Forelimb muscle (tissue), 1 donor: Measurements from ENCODE around the gene CDKAL1. TPM values are rescaled to one million over a fixed set of nuclear protein-coding genes. Genes with fewer than 3 reads are reported as not detected.
"Not testable (repeated sequence)": the region's sequence is repeated elsewhere in the genome, so short reads cannot be mapped to it uniquely, and the experiment has no call there.

Experiments used
- DNase-seq: peaks from one replicate; pipeline ENCODE4 v3.0.0-alpha.2; 2013; ENCODE audit warnings: low read depth
- polyA plus RNA-seq: library from polyadenylated mRNA; unstranded; fragments of 120-200 nt; gene quantifications from one replicate; pipeline ENCODE4 v1.2.1, GENCODE V29; 2013; ENCODE audit not compliant: insufficient read length

CDKAL1 gene
- polyA plus RNA-seq, 1 donor: 12.7 TPM

DNA sequence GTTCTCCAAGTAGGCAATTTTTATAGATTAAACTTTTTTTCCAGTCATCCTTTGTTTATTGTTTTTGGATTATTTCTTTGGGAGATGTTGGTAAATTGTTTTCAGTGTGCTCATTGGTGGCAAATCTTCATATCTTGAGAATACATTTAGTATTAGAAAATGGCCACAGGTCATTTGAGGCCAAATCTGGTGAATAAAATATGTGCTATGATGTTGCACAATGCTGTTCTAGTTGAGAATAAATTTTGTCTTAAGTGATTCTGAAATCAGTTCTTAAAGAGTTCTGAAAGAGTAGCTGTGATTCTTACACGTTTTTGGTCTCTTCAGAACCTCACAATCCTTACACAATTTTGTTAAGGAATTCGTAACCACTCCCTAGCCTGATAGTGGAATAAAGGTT lies 20.1 kb downstream of the CDKAL1 start:
- DNase-seq: no peak

DNA sequence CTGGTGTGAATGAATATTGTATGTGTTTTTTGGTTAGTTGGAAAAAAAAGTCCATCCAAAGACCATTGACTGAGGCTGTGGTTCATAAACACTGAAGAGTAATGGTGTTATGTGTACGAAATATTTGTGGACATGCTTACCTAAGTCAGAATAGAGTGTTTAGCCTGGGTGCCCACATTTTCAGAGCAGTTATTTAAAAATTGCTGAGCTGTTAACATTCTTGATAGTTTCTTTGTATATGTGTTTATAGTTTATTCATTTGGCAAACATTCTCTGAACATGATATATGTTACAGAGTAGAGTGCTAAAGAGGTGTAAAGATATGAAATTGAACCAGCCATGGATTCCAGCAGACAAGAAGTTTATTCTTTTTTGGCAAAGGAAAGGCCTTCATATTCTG lies 20.6 kb downstream of the CDKAL1 start:
- DNase-seq: no peak

DNA sequence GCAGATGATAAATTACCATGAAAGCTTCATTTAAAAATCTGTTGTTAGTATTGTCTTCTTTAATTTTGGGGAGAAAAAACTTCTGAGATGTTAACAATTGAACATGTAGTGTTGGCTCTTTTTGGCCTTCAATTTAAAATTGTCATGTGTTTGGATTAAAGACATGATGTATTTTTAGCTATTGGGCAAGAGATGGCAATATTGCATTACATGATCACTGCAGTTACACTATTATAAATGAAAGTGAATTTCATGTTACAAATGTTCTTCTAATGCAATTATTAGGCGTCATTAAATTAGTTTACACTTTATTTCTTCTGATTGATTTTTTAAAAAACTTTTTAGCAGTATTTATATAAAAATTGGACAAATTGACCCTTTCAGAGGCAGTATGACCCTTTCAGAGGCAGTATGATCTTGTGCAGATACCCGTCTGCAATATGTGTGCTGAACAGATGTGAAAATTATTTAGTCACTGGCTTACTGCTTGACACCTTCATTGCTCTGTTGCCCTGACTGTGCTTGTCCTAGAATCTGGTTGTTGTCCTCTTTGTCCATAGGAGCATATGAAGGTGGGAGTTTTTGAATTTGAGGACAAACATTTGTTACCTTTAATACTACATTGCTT lies 25.8 kb downstream of the CDKAL1 start:
- DNase-seq: no peak

DNA sequence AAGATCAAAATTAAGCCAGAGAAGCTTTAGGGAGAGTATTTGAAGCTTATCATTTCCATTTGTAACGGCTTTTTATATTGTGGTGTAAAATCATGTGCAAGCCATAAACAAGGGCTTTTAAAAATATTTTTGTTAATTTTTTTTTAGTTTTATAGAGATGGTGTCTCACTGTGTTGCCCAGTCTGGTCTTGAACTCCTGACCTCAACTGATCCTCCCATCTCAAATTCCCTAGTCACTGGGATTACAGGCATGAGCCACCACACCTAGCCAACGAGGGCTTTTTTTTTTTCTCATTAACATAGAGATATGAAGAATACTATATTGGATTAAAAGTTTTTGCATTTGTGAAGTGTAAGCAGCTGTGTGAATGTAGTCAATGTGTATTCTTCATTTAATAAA lies 29.1 kb downstream of the CDKAL1 start:
- no peak for DNase-seq

DNA sequence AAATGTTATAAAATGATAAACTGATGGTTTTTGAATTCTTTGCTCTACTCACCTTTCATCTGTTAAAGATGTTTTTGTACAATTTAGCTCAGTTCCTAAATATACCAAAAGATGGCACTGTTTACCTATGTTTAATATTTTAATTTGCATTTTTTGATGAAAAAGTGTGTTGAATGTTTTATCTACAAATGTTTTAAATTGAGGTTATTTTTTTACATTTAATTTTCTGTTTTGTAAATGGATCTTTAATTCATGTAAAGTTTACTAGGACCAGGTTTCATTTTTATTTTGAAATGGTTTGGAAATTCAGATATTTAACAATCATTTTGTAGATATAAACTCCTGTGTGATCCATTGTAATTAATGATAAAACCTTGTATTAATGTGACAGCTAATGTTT lies 30.0 kb downstream of the CDKAL1 start:
- DNase-seq: peak; percentile 6

DNA sequence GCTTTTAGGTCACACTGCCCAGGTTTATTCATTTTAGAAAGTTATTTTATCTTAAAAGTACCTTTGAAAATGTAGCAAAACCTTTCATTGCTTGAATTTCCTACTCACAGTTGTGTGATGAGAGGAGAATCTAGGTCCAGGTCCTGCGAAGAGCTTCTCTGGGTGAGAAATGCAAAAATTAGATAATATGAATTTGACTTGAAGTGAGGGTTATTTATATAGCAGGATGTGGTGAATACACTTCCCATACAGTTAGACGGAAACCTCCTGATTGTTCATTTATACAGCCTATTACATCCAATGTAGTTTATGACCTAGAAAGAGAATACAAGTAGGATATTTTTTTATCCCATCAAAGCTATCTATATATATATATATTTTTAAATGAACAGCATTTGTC lies 30.5 kb downstream of the CDKAL1 start:
- no peak for DNase-seq

DNA sequence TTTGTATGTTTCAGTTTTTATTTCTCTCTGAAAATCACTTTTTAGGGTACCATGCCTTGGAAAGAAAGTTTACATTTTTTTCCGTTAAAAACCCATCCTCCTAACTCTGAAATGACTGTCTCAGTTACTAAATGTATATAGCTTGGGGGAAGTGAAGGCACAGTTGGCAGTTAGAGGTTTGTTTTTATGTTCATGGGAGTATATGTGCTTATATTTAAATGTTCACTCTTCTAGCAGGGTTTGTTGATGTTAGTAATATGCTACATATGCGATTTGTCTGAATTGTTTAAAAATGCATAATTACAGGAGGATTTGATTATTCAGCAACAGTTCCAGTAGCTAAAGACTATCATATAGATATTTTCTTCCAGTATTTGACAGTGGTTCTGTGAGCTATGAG lies 31.1 kb downstream of the CDKAL1 start:
- DNase-seq: no peak

DNA sequence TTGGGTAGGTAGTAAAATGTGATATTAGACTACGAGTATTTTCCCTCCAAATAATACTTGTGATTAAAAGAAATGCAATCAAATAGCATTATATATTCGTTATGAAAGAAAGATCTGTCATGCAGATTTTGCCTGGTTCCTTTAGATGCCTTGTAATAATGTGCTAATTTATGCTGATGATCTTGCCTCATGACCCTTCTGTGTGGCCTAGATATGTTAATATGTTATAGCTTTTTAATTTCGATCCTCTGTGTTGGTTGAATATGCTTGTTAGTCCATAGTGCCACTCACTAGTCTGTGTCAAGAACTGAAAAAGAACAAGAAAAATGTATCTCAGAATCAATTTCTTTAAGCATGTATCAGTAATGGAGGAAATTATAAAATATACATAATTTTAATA lies 31.9 kb downstream of the CDKAL1 start:
- no peak for DNase-seq

DNA sequence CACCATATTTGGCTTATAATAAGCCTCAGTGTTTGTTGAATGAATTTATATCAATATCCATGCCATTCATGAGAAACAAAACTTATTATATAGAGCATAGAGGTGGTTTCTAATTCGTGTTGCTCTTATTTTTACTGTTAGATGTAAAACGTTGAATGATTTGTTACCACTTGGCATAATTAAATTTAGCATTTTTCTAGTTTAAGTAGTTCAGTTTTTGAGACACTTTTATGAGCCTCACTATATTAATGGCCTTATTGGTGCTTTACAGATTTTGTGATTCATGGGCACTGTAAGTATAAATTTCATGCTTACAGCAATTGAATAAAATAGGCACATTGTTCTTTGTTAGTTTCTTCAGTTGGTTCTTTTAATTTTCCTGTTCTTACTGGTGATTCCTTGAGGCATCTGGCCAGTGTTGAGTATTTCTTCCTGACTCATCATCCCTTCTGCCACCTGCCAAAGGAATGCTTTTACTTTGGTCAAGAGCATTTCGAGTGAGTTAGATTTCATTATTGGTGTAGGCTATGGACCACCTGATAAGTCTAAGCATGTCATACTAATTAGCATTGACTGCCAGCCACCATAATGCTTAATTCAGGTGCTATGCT lies 34.8 kb downstream of the CDKAL1 start:
- DNase-seq: no peak

DNA sequence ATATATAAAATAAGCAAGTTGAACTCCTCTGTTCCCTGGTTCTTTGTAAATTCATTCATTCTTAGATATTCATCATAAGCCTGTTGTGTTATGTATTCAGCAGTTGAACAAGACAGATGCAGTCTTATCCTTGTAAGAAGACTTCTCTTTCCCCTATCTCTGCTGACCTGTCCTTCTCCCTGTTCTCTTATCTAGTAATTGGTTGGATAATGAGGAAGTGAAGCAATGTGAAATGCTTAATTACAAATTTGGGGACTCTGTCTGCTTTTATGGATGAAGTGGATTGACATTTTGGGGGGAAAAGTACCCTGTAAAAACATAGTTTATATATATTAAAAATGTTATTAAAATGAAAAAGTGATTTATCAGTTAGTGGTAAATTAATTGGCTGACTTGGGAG lies 37.0 kb downstream of the CDKAL1 start:
- no peak for DNase-seq

DNA sequence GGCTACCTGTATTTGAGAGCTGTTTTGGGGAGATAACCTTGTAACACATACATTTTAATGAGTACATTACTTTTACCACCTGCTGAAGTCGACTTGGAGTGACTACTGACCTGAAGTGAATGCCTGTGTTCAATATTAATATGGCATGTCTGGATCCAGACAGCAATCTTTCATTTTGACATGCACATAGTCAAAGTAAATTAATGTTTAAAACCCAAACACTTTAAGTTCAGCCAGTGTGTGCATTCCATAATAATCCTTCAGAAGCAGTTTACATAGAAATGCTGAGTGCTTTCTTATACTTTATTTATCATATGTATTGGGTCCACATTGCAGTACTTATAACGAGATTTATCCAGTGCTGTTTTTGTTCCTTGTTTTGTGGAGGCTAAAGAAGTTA lies 38.0 kb downstream of the CDKAL1 start:
- no peak for DNase-seq

DNA sequence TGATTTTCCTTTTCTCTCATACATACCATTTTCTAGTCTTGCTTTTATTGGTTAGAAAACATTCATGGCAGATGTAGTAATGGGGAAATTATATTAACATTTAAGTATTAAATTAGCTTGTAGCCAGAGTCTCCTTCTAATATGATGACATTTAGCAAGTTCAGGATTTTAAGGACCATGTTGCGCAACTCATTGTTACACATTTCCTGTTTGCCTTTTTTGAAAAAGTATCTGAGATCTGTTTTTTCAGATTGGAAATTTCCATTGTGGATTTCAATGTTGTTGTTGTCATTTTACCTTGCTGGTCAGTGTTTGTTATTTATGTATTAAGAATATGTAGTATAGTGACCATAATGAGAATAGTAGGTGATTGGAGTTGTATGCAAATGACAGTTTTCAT lies 38.7 kb downstream of the CDKAL1 start:
- DNase-seq: no peak

DNA sequence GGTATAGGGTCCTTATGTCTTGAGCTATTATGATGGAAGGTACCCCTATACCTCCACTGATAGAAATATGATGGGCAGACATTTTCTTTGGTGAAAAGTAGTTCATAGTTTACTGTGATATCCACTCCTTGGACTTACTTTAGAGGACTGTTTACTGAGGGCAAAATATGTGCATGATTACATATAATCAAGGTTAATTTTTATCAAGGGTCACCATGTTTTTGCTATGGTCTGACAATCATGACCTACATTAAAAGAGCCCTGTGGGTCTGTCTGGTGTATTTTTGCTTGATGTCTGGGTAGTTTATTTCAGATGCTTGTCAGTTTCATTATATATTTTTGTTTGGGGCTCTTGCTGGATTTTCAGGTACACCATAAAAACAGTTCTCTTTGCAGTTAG lies 40.1 kb downstream of the CDKAL1 start:
- no peak for DNase-seq

DNA sequence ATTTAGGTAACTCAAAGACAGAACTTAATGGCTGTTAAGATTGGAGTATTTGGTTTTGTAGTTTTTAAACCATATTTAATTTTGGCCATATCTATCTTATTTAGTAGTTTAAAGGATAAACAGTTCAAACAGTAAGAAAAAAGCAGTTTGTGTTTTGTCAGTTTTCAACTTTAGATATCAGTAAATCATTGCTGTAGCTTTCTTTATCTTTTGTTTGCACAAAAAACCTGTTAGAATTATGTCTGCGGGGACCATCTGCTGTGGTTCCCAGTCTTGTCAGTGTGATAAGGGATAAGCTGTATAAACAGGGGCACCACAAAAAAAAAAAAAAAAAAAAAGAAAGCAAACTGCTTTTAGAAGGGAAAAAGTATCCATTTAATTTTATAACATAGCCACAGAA lies 40.9 kb downstream of the CDKAL1 start:
- DNase-seq: no peak

DNA sequence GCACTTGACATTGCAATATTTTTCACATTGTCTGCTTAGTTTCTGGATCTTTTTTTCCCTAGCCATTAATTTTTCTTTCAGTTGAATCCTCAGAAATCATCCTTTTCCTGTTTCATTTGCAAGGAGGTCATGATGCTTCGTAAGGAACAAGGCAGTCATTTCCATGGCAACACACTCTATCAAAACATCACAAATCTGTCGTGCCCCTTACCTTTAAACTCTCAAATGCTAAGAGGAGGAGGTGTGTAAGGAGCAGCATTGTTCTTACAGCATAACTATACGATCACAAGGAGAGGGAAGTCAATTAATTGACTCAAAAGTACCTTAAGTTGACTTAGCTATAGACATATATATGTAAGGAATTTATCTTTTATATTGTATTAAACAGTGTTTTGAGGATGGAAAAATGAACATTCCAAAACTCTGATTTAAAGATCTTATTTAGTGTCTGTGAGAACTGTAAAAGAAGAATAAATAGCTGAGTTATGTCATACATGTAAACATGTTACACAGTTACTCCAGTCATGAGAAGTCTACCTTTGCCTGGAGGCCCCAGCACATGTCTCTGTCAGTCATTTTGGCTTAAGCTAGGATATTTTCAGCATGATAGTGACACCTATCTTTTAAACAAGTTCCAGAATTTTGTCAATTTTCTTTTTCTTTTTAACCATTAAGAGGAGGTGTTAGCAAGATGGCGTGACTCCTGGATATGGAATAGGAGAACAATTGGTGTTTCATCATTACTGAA lies 41.6 kb downstream of the CDKAL1 start:
- DNase-seq: no peak

DNA sequence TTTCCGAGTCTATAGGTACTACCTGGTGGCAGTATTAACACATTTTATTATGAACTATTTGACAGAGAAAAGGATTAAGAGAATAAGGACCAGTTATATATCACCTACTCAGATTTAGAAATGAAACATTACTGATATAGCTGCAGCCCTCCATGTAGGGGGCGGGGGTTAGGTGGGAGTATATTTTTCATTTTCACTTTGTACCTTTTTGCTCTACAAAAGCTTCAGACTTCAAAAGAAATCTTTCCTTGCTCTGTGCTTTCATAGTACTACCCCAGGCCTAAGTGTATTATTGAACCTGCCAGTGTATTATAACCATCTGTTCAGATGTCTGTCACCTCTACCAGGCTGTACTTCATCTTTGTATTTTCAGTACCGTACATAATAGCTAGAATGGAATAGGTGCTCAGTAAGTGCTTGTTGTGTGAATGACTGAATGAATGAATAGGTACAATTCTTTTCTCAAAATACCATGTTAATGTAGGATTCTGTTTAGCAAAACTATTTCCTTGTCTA lies 43.0 kb downstream of the CDKAL1 start:
- no peak for DNase-seq

DNA sequence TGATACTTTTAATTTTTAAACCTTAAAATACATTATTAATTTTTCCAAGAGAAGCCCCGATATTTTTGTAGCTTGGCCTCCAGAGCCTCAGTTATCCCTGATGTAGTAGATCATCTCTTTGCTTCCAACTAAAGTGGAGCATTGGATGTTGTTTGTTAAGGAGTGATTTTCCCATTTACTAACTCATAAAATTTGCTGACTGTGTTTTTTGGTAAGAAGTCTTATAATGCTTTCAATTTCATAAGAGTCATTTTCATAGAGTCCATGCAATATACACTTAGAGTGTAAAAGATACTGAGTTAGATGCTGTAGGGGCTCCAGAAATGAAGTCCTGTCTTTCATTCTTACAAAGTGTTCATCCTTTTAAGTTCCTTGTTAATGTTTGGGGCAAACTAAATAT lies 46.8 kb downstream of the CDKAL1 start:
- no peak for DNase-seq

DNA sequence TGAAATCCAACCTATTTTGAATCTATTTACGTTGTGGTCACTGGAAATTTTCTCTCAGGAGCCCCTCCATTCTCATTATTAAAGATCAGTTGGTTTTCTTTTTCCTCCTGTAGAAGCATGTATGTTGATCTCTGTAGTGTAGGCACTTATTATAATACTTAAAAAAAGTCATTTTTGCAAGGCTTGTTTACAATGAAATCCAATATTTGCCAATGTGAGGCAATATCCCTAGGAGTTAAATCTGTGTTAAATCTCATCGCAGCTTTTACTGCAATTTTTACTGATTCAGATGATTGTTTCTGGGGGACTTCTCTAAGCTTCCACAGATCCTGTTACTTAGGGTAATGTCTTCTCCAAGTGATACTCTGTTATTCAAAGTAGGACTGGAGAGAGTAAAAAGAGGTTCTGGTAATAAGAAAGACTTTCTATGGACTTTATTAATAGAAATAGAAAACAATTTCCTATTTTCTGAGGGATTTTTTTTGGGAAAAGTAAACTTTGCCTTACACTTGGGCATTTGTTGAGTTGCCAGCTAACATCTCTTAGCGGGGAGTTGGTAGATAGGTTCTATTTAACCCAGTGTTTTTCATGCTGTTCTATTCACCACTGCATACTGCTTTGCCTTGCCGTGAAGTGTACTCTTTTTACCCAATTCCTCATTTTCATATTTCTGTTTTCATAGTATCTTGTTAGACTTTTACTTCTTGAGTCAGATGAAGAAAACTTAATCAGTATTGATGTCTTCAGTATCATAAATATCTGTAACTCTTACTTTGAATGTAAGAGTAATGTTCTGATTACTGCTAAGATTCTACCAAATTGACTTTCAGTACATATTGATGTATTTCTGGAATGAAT lies 48.6 kb downstream of the CDKAL1 start:
- no peak for DNase-seq

DNA sequence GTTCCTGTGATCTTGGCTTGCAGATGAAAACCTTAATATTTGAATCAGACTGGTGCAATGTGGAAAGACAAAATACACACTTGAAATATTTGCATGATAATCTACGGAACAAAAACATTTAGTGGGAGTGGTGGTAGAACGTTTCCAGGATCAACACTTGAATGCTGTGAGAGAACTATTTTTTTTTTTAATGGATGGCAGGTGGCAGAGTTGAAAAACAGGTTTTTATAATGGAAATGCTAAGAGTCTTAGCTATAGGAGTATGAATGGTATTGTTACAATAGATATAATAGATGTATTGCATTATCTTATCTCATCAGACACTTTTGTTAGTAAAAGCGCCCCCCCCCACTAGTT lies 49.2 kb downstream of the CDKAL1 start:
- DNase-seq: no peak

DNA sequence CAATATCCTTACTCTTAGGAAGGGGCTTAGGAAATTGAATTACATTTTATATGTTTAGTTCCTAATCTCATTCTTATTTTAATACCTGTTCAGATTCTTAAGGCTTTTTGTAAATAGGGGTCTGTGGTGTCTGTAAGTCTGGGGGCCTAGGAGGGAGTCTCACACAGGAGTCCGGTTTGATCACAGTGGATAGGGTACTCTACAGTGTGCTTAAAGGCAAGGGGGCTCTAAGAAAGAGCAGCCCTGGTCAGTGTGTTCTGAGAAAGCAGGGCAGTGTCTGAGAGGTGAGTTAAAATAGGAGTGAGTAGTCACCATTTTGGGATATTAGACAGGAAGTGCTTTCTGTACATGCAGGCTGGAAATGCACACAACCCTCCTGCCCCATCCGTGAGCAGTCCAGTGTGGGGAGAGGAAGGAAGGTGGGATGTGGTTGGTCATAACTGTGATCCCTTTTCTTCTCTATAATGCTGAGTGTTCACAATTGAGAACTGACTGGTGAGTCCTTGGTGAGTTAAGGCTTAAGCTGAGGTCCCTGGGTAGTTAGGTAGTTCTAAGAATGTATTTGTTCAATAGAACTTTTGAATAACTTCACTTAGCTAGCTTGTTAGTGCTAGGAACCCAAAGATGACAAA lies 50.0 kb downstream of the CDKAL1 start:
- DNase-seq: no peak

DNA sequence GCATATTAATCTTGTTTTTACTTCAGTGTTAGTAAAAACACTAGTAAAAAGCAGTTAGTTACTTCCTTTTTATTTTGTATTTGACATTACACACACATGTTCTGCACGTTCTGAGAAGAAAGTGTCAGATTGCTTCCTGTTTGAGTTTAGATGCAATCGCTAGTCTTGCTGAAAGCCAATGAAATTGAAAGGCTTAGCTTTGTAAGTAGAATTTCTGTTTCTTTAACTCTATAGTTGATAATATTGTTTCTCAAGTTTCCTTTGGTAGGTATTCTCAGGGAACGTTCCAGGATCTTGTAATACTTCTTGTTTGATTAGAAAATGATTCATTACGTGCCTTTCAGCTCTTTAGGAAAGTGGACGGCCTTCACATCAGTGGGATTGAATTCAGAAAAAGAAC lies 55.0 kb downstream of the CDKAL1 start:
- DNase-seq: no peak

DNA sequence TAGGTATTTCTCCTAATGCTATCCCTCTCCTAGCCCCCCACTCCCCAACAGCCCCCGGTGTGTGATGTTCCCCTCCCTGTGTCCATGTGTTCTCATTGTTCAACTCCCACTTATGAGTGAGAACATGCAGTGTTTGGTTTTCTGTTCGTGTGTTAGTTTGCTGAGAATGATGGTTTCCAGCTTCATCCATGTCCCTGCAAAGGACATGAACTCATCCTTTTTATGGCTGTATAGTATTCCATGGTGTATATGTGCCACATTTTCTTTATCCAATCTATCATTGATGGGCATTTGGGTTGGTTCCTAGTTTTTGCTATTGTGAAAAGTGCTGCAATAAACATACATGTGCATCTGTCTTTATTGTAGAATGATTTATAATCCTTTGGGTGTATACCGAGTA lies 56.2 kb downstream of the CDKAL1 start:
- not testable (repeated sequence) for DNase-seq
